CD4-positive, alpha-beta T cell treated with Interleukin-12 subunit alpha and Interleukin-12 subunit beta, for 1 hour (primary cell): ENCODE results near the gene DNAJC17.

Experiments
- DNase-seq: peaks from one replicate; pipeline ENCODE4 v3.0.0-alpha.2; 2020

The DNAJC17 gene

GRCh38 chr15:40764629-40765103 lies 42.6 kb downstream of the DNAJC17 start:
- DNase-seq, result no peak

- peak; percentile 74 for DNase-seq
Measured at GRCh38 chr15:40763801-40764628, 43.3 kb downstream of the DNAJC17 start, which contains the start of gene GCHFR. TSS of gene GCHFR (plus strand) at chr15:40764068. CDS start at chr15:40764181, 113 bp downstream.

- DNase-seq, result peak; percentile 41
Measured at GRCh38 chr15:40762919-40763800, 44.1 kb downstream of the DNAJC17 start.

- DNase-seq, result no peak
Measured at GRCh38 chr15:40759961-40760360, 47.3 kb downstream of the DNAJC17 start.

GRCh38 chr15:40756938-40757337 lies 50.3 kb downstream of the DNAJC17 start:
- DNase-seq, result no peak

- DNase-seq, result no peak
Measured at GRCh38 chr15:40755812-40756208, 51.5 kb downstream of the DNAJC17 start.

- peak; percentile 94 for DNase-seq
Measured at GRCh38 chr15:40754883-40755811, 52.1 kb downstream of the DNAJC17 start, which contains the start of gene RMDN3. TSS of gene RMDN3 (minus strand) at chr15:40755254. CDS start at chr15:40754783, 471 bp downstream.

- peak; percentile 33 for DNase-seq
Measured at GRCh38 chr15:40754574-40754882, 52.7 kb downstream of the DNAJC17 start.

- no peak for DNase-seq
Measured at GRCh38 chr15:40751745-40752144, 55.5 kb downstream of the DNAJC17 start.

- no peak for DNase-seq
Measured at GRCh38 chr15:40750885-40751284, 56.4 kb downstream of the DNAJC17 start.

- DNase-seq, result no peak
Measured at GRCh38 chr15:40749151-40749630, 58.1 kb downstream of the DNAJC17 start.

- DNase-seq, result no peak
Measured at GRCh38 chr15:40747685-40748631, 59.3 kb downstream of the DNAJC17 start.

- no peak for DNase-seq
Measured at GRCh38 chr15:40746916-40747418, 60.3 kb downstream of the DNAJC17 start.

- no peak for DNase-seq
Measured at GRCh38 chr15:40744815-40745152, 62.5 kb downstream of the DNAJC17 start.

GRCh38 chr15:40743921-40744814 lies 63.1 kb downstream of the DNAJC17 start:
- peak; percentile 81 for DNase-seq

- DNase-seq, result no peak
Measured at GRCh38 chr15:40743485-40743901, 63.8 kb downstream of the DNAJC17 start.

- DNase-seq, result no peak
Measured at GRCh38 chr15:40739854-40740253, 67.4 kb downstream of the DNAJC17 start.

- DNase-seq, result no peak
Measured at GRCh38 chr15:40739047-40739446, 68.2 kb downstream of the DNAJC17 start.

- DNase-seq, result no peak
Measured at GRCh38 chr15:40737048-40737447, 70.2 kb downstream of the DNAJC17 start.

- no peak for DNase-seq
Measured at GRCh38 chr15:40736575-40736974, 70.7 kb downstream of the DNAJC17 start.
